ENCODE results near the gene UNC5CL.

The UNC5CL gene

GRCh38 chr6:41050536-41050935 is 11.5 kb upstream of the UNC5CL start:
- Histone ChIP-seq H3K27ac (ENCODE audit: insufficient read depth, low read length, poor library complexity, severe bottlenecking) (no peak overlapping the region), H3K4me3 (ENCODE audit: insufficient read depth, low read depth, low read length, poor library complexity, severe bottlenecking) (no peak overlapping the region), H3K27me3 (replicated peaks; ENCODE audit: control insufficient read depth, insufficient read depth, low read length, poor library complexity, severe bottlenecking) (no peaks in the 10 kb centered on the region), H3K9me3 (ENCODE audit: control insufficient read depth, low read length) (no peaks in the 10 kb centered on the region), H3K4me1 (ENCODE audit: control insufficient read depth, insufficient read depth, low read length, poor library complexity, severe bottlenecking) (peaks cover 7% of the 10 kb centered on the region), H3K36me3 (ENCODE audit: control insufficient read depth, insufficient read depth, low read length) (no peaks in the 10 kb centered on the region)
- no peak for DNase-seq

GRCh38 chr6:41049955-41050354 is 10.9 kb upstream of the UNC5CL start:
- DNase-seq: no peak
- Histone ChIP-seq H3K4me1 (ENCODE audit: control insufficient read depth, insufficient read depth, low read length, poor library complexity, severe bottlenecking) (peaks cover 7% of the 10 kb centered on the region), H3K36me3 (ENCODE audit: control insufficient read depth, insufficient read depth, low read length) (no peaks in the 10 kb centered on the region), H3K4me3 (ENCODE audit: insufficient read depth, low read depth, low read length, poor library complexity, severe bottlenecking) (no peak overlapping the region), H3K27me3 (replicated peaks; ENCODE audit: control insufficient read depth, insufficient read depth, low read length, poor library complexity, severe bottlenecking) (no peaks in the 10 kb centered on the region), H3K27ac (ENCODE audit: insufficient read depth, low read length, poor library complexity, severe bottlenecking) (no peak overlapping the region), H3K9me3 (ENCODE audit: control insufficient read depth, low read length) (no peaks in the 10 kb centered on the region)

GRCh38 chr6:41049521-41049920 is 10.5 kb upstream of the UNC5CL start:
- H3K9me3 ChIP-seq (ENCODE audit: control insufficient read depth, low read length): no peaks in the 10 kb centered on the region
- no peaks in the 10 kb centered on the region for H3K27me3 ChIP-seq (replicated peaks; ENCODE audit: control insufficient read depth, insufficient read depth, low read length, poor library complexity, severe bottlenecking)
- H3K27ac ChIP-seq (ENCODE audit: insufficient read depth, low read length, poor library complexity, severe bottlenecking): no peak overlapping the region
- peaks cover 7% of the 10 kb centered on the region for H3K4me1 ChIP-seq (ENCODE audit: control insufficient read depth, insufficient read depth, low read length, poor library complexity, severe bottlenecking)
- H3K4me3 ChIP-seq (ENCODE audit: insufficient read depth, low read depth, low read length, poor library complexity, severe bottlenecking): no peak overlapping the region
- no peaks in the 10 kb centered on the region for H3K36me3 ChIP-seq (ENCODE audit: control insufficient read depth, insufficient read depth, low read length)
- DNase-seq: no peak

GRCh38 chr6:41047745-41048732 is 9.0 kb upstream of the UNC5CL start:
- no peaks in the 10 kb centered on the region for H3K27me3 ChIP-seq (replicated peaks; ENCODE audit: control insufficient read depth, insufficient read depth, low read length, poor library complexity, severe bottlenecking)
- DNase-seq: no peak

GRCh38 chr6:41047306-41047705 is 8.3 kb upstream of the UNC5CL start:
- H3K36me3 ChIP-seq (ENCODE audit: control insufficient read depth, insufficient read depth, low read length): no peaks in the 10 kb centered on the region
- H3K4me3 ChIP-seq (ENCODE audit: insufficient read depth, low read depth, low read length, poor library complexity, severe bottlenecking): no peak overlapping the region
- no peak overlapping the region for H3K27ac ChIP-seq (ENCODE audit: insufficient read depth, low read length, poor library complexity, severe bottlenecking)
- H3K4me1 ChIP-seq (ENCODE audit: control insufficient read depth, insufficient read depth, low read length, poor library complexity, severe bottlenecking): peaks cover 3% of the 10 kb centered on the region
- no peaks in the 10 kb centered on the region for H3K9me3 ChIP-seq (ENCODE audit: control insufficient read depth, low read length)
- no peaks in the 10 kb centered on the region for H3K27me3 ChIP-seq (replicated peaks; ENCODE audit: control insufficient read depth, insufficient read depth, low read length, poor library complexity, severe bottlenecking)
- DNase-seq: no peak

More at GRCh38 chr6:41047745-41048732, 9.0 kb upstream of the UNC5CL start:
- no peaks in the 10 kb centered on the region for H3K36me3 ChIP-seq (ENCODE audit: control insufficient read depth, insufficient read depth, low read length)
- no peaks in the 10 kb centered on the region for H3K9me3 ChIP-seq (ENCODE audit: control insufficient read depth, low read length)
- H3K4me3 ChIP-seq (ENCODE audit: insufficient read depth, low read depth, low read length, poor library complexity, severe bottlenecking): no peak overlapping the region
- H3K27ac ChIP-seq (ENCODE audit: insufficient read depth, low read length, poor library complexity, severe bottlenecking): no peak overlapping the region
- H3K4me1 ChIP-seq (ENCODE audit: control insufficient read depth, insufficient read depth, low read length, poor library complexity, severe bottlenecking): peaks cover 7% of the 10 kb centered on the region

GRCh38 chr6:41046084-41046483 is 7.1 kb upstream of the UNC5CL start:
- Histone ChIP-seq H3K9me3 (ENCODE audit: control insufficient read depth, low read length) (no peaks in the 10 kb centered on the region), H3K27ac (ENCODE audit: insufficient read depth, low read length, poor library complexity, severe bottlenecking) (no peak overlapping the region), H3K4me3 (ENCODE audit: insufficient read depth, low read depth, low read length, poor library complexity, severe bottlenecking) (no peak overlapping the region), H3K4me1 (ENCODE audit: control insufficient read depth, insufficient read depth, low read length, poor library complexity, severe bottlenecking) (no peaks in the 10 kb centered on the region), H3K27me3 (replicated peaks; ENCODE audit: control insufficient read depth, insufficient read depth, low read length, poor library complexity, severe bottlenecking) (no peaks in the 10 kb centered on the region), H3K36me3 (ENCODE audit: control insufficient read depth, insufficient read depth, low read length) (no peaks in the 10 kb centered on the region)
- no peak for DNase-seq

- no peaks in the 10 kb centered on the region for H3K27me3 ChIP-seq (replicated peaks; ENCODE audit: control insufficient read depth, insufficient read depth, low read length, poor library complexity, severe bottlenecking)
- H3K4me3 ChIP-seq (ENCODE audit: insufficient read depth, low read depth, low read length, poor library complexity, severe bottlenecking): no peak overlapping the region
- H3K36me3 ChIP-seq (ENCODE audit: control insufficient read depth, insufficient read depth, low read length): no peaks in the 10 kb centered on the region
- H3K4me1 ChIP-seq (ENCODE audit: control insufficient read depth, insufficient read depth, low read length, poor library complexity, severe bottlenecking): no peaks in the 10 kb centered on the region
- no peak for DNase-seq
- H3K27ac ChIP-seq (ENCODE audit: insufficient read depth, low read length, poor library complexity, severe bottlenecking): no peak overlapping the region
- H3K9me3 ChIP-seq (ENCODE audit: control insufficient read depth, low read length): no peaks in the 10 kb centered on the region
Observed at GRCh38 chr6:41045664-41046063, 6.6 kb upstream of the UNC5CL start.

- H3K27ac ChIP-seq (ENCODE audit: insufficient read depth, low read length, poor library complexity, severe bottlenecking): no peak overlapping the region
- H3K4me3 ChIP-seq (ENCODE audit: insufficient read depth, low read depth, low read length, poor library complexity, severe bottlenecking): no peak overlapping the region
- no peaks in the 10 kb centered on the region for H3K36me3 ChIP-seq (ENCODE audit: control insufficient read depth, insufficient read depth, low read length)
- DNase-seq: no peak
- no peaks in the 10 kb centered on the region for H3K27me3 ChIP-seq (replicated peaks; ENCODE audit: control insufficient read depth, insufficient read depth, low read length, poor library complexity, severe bottlenecking)
- no peaks in the 10 kb centered on the region for H3K4me1 ChIP-seq (ENCODE audit: control insufficient read depth, insufficient read depth, low read length, poor library complexity, severe bottlenecking)
- H3K9me3 ChIP-seq (ENCODE audit: control insufficient read depth, low read length): no peaks in the 10 kb centered on the region
Observed at GRCh38 chr6:41043151-41043550, 4.1 kb upstream of the UNC5CL start.

GRCh38 chr6:41042226-41043055 is 3.4 kb upstream of the UNC5CL start, which contains the start of gene TSPO2:
Gene TSPO2, plus strand, starts transcription at chr6:41042467. Its CDS starts 519 bp downstream, at chr6:41042986.
- Histone ChIP-seq H3K36me3 (ENCODE audit: control insufficient read depth, insufficient read depth, low read length) (no peaks in the 10 kb centered on the region), H3K9me3 (ENCODE audit: control insufficient read depth, low read length) (no peaks in the 10 kb centered on the region), H3K4me1 (ENCODE audit: control insufficient read depth, insufficient read depth, low read length, poor library complexity, severe bottlenecking) (no peaks in the 10 kb centered on the region), H3K27me3 (replicated peaks; ENCODE audit: control insufficient read depth, insufficient read depth, low read length, poor library complexity, severe bottlenecking) (no peaks in the 10 kb centered on the region), H3K27ac (ENCODE audit: insufficient read depth, low read length, poor library complexity, severe bottlenecking) (no peak within 1 kb of the TSS), H3K4me3 (ENCODE audit: insufficient read depth, low read depth, low read length, poor library complexity, severe bottlenecking) (no peak within 1 kb of the TSS)
- no peak for DNase-seq

Measured in effector memory CD4-positive, alpha-beta T cell (primary cell).